Mucosa of stomach (tissue), 1 donor: ENCODE results near the gene SSH2.

Experiments
- H3K27me3 ChIP-seq: one replicate; pipeline ENCODE4 v1.7.0; 2013; ENCODE audit warnings: mild to moderate bottlenecking, low read length; ENCODE audit not compliant: control insufficient read depth, insufficient read depth
- H3K36me3 ChIP-seq: one replicate; pipeline ENCODE4 v1.7.0; 2013; ENCODE audit warnings: low read length; ENCODE audit not compliant: control insufficient read depth, insufficient read depth
- H3K4me1 ChIP-seq: one replicate; pipeline ENCODE4 v1.7.0; 2013; ENCODE audit warnings: mild to moderate bottlenecking, low read length; ENCODE audit not compliant: control insufficient read depth, insufficient read depth
- H3K4me3 ChIP-seq: one replicate; pipeline ENCODE4 v1.7.0; 2013; ENCODE audit warnings: low read length
- H3K9ac ChIP-seq: one replicate; pipeline ENCODE4 v1.7.0; 2013; ENCODE audit warnings: mild to moderate bottlenecking, low read length, moderate library complexity
- H3K9me3 ChIP-seq: one replicate; pipeline ENCODE4 v1.7.0; 2013; ENCODE audit warnings: mild to moderate bottlenecking, low read length, moderate library complexity; ENCODE audit not compliant: control insufficient read depth
- donor health status: Pancreatic carcinoma.

Gene SSH2

DNA sequence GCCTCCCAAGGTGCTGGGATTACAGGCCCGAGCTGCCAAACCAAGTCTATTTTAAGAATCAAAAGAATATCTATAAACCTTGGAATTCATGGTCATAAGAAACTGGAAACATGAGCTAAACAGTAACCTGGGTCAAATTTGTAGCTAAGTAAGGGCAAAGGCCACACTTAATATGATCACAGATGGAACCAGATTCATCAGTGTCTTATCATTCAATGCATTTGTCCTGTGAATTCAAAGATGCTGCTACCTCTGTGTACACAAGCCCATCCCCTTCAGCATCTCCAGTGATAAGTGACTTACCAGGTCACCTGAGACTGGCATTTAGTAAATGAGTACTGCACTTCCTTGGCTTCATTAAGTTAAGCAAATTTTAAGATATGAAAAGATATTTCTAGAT is 108.1 kb downstream of the SSH2 start:
- Histone ChIP-seq H3K9ac (no peak overlapping the region), H3K36me3 (no peaks in the 10 kb centered on the region), H3K9me3 (no peaks in the 10 kb centered on the region), H3K27me3 (no peaks in the 10 kb centered on the region), H3K4me3 (no peak overlapping the region), H3K4me1 (peaks cover 12% of the 10 kb centered on the region)

- Histone ChIP-seq H3K9me3 (no peaks in the 10 kb centered on the region), H3K9ac (no peak overlapping the region), H3K4me3 (no peak overlapping the region), H3K27me3 (no peaks in the 10 kb centered on the region), H3K4me1 (peaks cover 4% of the 10 kb centered on the region), H3K36me3 (no peaks in the 10 kb centered on the region)
Measured at GRCh38 chr17:29820425-29820824, 109.6 kb downstream of the SSH2 start.

DNA sequence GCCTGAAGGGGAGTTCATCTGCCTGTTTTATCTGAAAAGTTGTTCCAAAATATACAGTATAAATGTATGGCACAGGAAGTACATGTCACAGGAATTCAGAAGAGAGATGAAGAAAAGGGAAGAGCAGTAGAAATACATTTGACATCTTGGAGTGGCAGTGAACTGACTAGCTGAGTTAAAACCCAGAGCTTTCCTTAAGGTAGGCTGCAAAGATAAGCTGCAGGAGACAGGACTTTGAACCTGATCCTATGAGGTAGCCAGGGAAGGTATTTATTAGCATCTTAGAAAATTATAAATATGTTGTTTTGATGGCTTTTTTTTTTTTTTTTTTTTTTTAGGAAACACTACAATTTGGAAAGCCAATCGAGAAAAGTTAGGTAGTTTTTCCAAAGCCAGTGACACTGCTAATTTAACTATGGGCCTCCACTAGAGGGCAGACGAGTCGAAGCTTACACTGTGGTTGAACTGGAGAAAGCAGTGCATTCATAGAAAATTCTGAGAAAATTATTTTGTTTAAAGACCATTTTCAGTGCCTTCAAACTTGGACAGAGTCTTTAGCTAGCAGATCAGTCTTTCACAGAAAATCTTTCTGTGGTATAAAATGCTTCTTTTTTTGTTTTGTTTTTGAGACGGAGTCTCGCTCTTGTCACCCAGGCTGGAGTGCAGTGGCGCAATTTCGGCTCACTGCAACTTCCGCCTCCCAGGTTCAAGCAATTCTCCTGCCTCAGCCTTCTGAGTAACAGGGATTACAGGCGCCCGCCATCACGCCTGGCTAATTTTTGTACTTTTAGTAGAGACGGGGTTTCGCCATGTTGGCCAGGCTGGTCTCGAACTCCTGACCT is 122.3 kb downstream of the SSH2 start:
- Histone ChIP-seq H3K9me3 (no peaks in the 10 kb centered on the region), H3K27me3 (no peaks in the 10 kb centered on the region), H3K4me3 (no peak overlapping the region), H3K4me1 (no peaks in the 10 kb centered on the region), H3K9ac (no peak overlapping the region), H3K36me3 (no peaks in the 10 kb centered on the region)

GRCh38 chr17:29802246-29802645 is 127.8 kb downstream of the SSH2 start:
- no peak overlapping the region for H3K4me3 ChIP-seq
- H3K36me3 ChIP-seq, result no peaks in the 10 kb centered on the region
- H3K9me3 ChIP-seq, result no peaks in the 10 kb centered on the region
- no peak overlapping the region for H3K9ac ChIP-seq
- H3K4me1 ChIP-seq, result no peaks in the 10 kb centered on the region
- no peaks in the 10 kb centered on the region for H3K27me3 ChIP-seq

- H3K4me3 ChIP-seq, result no peak overlapping the region
- no peaks in the 10 kb centered on the region for H3K4me1 ChIP-seq
- no peaks in the 10 kb centered on the region for H3K27me3 ChIP-seq
- no peaks in the 10 kb centered on the region for H3K36me3 ChIP-seq
- H3K9me3 ChIP-seq, result no peaks in the 10 kb centered on the region
- no peak overlapping the region for H3K9ac ChIP-seq
Measured at GRCh38 chr17:29800457-29800856, 129.6 kb downstream of the SSH2 start.

DNA sequence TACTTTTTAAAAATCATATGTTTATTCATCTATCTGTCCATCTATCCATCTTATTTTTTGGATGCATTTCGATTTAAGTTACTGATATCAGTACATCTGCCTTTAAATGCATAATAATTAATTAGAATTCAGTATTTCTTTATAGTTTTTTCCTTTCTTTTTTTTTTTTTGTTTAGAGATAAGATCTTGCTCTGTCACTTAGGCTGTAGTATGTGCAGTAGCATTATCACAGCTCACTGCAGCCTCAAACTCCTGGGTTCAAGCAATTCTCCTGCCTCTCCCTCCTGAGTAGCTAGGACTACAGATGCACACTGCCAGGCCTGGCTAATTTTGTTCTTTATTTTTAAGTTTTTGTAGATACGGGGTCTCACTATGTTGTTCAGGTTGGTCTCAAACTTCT is 133.4 kb downstream of the SSH2 start:
- H3K27me3 ChIP-seq, result no peaks in the 10 kb centered on the region
- no peaks in the 10 kb centered on the region for H3K36me3 ChIP-seq

DNA sequence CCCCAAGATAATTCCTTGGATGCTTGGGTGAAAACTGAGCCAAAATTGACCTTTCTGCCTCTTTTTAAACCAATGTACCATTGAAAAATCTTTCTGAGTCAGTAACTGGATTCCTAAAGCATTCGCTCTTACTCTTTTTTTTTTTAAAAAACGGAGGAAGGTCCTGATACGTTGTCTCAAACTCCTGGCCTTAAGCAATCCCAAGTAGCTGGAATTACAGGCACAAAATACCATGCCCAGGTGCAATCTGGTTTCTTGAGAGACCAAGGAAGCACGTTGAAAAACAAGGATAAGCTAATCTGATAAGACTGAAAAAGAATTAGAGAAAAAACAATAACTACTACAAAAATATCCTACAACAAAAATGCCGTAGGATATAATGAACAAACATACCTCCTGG is 136.5 kb downstream of the SSH2 start:
- Histone ChIP-seq H3K27me3 (no peaks in the 10 kb centered on the region), H3K4me3 (no peak overlapping the region), H3K9me3 (no peaks in the 10 kb centered on the region), H3K4me1 (no peaks in the 10 kb centered on the region), H3K36me3 (no peaks in the 10 kb centered on the region), H3K9ac (no peak overlapping the region)

More for the DNA sequence above, 133.4 kb downstream of the SSH2 start:
- no peak overlapping the region for H3K4me3 ChIP-seq
- no peak overlapping the region for H3K9ac ChIP-seq
- no peaks in the 10 kb centered on the region for H3K4me1 ChIP-seq
- H3K9me3 ChIP-seq, result no peaks in the 10 kb centered on the region

- Histone ChIP-seq H3K36me3 (no peaks in the 10 kb centered on the region), H3K4me1 (peaks cover under 1% of the 10 kb centered on the region), H3K9ac (no peak overlapping the region), H3K27me3 (no peaks in the 10 kb centered on the region), H3K4me3 (no peak overlapping the region), H3K9me3 (no peaks in the 10 kb centered on the region)
Measured at GRCh38 chr17:29791336-29792080, 138.5 kb downstream of the SSH2 start.

GRCh38 chr17:29789196-29790170 is 140.5 kb downstream of the SSH2 start:
- Histone ChIP-seq H3K27me3 (no peaks in the 10 kb centered on the region), H3K4me1 (peaks cover 4% of the 10 kb centered on the region), H3K4me3 (no peak overlapping the region), H3K9me3 (no peaks in the 10 kb centered on the region), H3K9ac (no peak overlapping the region), H3K36me3 (no peaks in the 10 kb centered on the region)

DNA sequence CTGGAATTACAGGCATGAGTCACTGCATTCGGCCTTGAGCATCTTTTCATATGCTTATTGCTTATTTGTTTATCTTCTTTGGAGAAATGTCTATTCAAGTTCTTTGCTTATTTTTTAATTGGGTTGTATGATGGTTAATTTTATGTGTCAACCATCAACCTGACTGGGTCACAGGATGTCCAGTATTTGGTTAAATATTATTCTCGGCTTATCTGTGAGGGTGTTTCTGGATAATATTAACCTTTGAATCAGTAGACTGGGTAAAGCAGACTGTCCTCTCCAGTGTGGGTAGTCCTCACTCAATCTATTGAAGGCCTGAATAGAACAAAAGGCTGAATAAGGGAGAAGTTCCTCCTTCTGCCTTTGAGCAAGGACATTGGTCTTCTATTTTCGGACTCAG is 142.0 kb downstream of the SSH2 start:
- Histone ChIP-seq H3K9me3 (no peaks in the 10 kb centered on the region), H3K4me3 (no peak overlapping the region), H3K36me3 (no peaks in the 10 kb centered on the region), H3K27me3 (no peaks in the 10 kb centered on the region), H3K9ac (no peak overlapping the region), H3K4me1 (peaks cover 4% of the 10 kb centered on the region)

DNA sequence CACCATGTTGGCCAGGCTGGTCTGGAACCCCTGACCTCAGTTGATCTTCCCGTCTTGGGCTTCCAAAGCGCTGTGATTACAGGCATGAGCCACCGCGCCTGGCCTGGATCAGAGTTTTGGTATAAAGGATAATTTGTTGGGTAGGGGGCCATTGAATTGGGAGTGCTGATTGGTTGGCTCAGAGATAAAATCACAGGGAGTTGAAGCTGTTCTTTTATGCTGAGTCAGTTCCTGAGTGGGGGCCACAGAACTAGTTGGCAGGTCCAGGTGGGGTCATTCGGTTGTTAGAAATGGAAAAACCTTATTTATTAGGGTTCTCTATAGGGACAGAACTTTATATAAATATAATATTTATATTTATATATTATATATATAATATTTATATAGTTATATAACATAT is 147.1 kb downstream of the SSH2 start:
- Histone ChIP-seq H3K9me3 (no peaks in the 10 kb centered on the region), H3K4me3 (no peak overlapping the region), H3K27me3 (no peaks in the 10 kb centered on the region), H3K36me3 (no peaks in the 10 kb centered on the region), H3K9ac (no peak overlapping the region), H3K4me1 (peaks cover 4% of the 10 kb centered on the region)
